COLO668 (cell line): Measurements from ENCODE around the gene RPS6KA5.
"Not testable (repeated sequence)": the region's sequence is repeated elsewhere in the genome, so short reads cannot be mapped to it uniquely, and the experiment has no call there.

Experiments
- DNase-seq: peaks from one replicate; lab custom pipeline; 2025; ENCODE audit not compliant: unreplicated experiment; lab: John Stamatoyannopoulos, UW

The RPS6KA5 gene

GRCh38 chr14:91067186-91067585 is 6.7 kb upstream of the RPS6KA5 start:
- DNase-seq = no peak

- DNase-seq = no peak
Measured at GRCh38 chr14:91065266-91065665, 4.8 kb upstream of the RPS6KA5 start.

- DNase-seq = no peak
Measured at GRCh38 chr14:91063119-91063518, 2.7 kb upstream of the RPS6KA5 start.

GRCh38 chr14:91062600-91062999 is 2.2 kb upstream of the RPS6KA5 start:
- no peak for DNase-seq

GRCh38 chr14:91061056-91061887 is 831 bp upstream of the RPS6KA5 start:
- DNase-seq = no peak

- peak; percentile 86 for DNase-seq
Measured at GRCh38 chr14:91059576-91060350, 678 bp downstream of the RPS6KA5 start.

- DNase-seq = no peak
Measured at GRCh38 chr14:91058042-91058581, 2.3 kb downstream of the RPS6KA5 start.

- DNase-seq = no peak
Measured at GRCh38 chr14:91056361-91056760, 4.1 kb downstream of the RPS6KA5 start.

- no peak for DNase-seq
Measured at GRCh38 chr14:91055016-91055415, 5.4 kb downstream of the RPS6KA5 start.

- no peak for DNase-seq
Measured at GRCh38 chr14:91048676-91049075, 11.8 kb downstream of the RPS6KA5 start.

- DNase-seq = no peak
Measured at GRCh38 chr14:91048265-91048664, 12.2 kb downstream of the RPS6KA5 start.

- DNase-seq = no peak
Measured at GRCh38 chr14:91047174-91047753, 13.2 kb downstream of the RPS6KA5 start.

GRCh38 chr14:91046488-91047072 is 13.9 kb downstream of the RPS6KA5 start:
- DNase-seq = no peak

GRCh38 chr14:91041450-91041849 is 19.0 kb downstream of the RPS6KA5 start:
- DNase-seq = no peak

GRCh38 chr14:91040545-91040944 is 19.9 kb downstream of the RPS6KA5 start:
- no peak for DNase-seq

- DNase-seq = no peak
Measured at GRCh38 chr14:91038439-91038838, 22.0 kb downstream of the RPS6KA5 start.

- no peak for DNase-seq
Measured at GRCh38 chr14:91036741-91037469, 23.5 kb downstream of the RPS6KA5 start.

GRCh38 chr14:91035855-91036254 is 24.6 kb downstream of the RPS6KA5 start:
- no peak for DNase-seq

- not testable (repeated sequence) for DNase-seq
Measured at GRCh38 chr14:91034379-91034778, 26.1 kb downstream of the RPS6KA5 start.

GRCh38 chr14:91032248-91032647 is 28.2 kb downstream of the RPS6KA5 start:
- DNase-seq = no peak

- no peak for DNase-seq
Measured at GRCh38 chr14:91031666-91032065, 28.8 kb downstream of the RPS6KA5 start.
